Endometrium (tissue), 2 donors: ENCODE data around the gene MCF2L.
"Not testable (repeated sequence)": the region's sequence is repeated elsewhere in the genome, so short reads cannot be mapped to it uniquely, and the experiment has no call there.

Experiments used
- FAIRE-seq: peaks from 2 replicates; lab custom pipeline; 2012; peaks lifted over from hg19 to GRCh38; lab: Jason Lieb, UNC
- donor health status: control.
- donor health status: control.

Gene MCF2L

GRCh38 chr13:113049981-113050380 lies 81.0 kb downstream of the MCF2L start:
- FAIRE-seq: no peak

GRCh38 chr13:113050734-113051431 lies 81.9 kb downstream of the MCF2L start:
- no peak for FAIRE-seq

GRCh38 chr13:113051641-113052040 lies 82.6 kb downstream of the MCF2L start:
- FAIRE-seq: no peak

- FAIRE-seq: no peak
Observed at GRCh38 chr13:113052206-113052605, 83.2 kb downstream of the MCF2L start.

- no peak for FAIRE-seq
Observed at GRCh38 chr13:113052971-113053370, 84.0 kb downstream of the MCF2L start.

GRCh38 chr13:113053376-113053775 lies 84.4 kb downstream of the MCF2L start:
- FAIRE-seq: no peak

- FAIRE-seq: no peak
Observed at GRCh38 chr13:113053801-113054604, 85.0 kb downstream of the MCF2L start.

GRCh38 chr13:113057084-113057483 lies 88.1 kb downstream of the MCF2L start:
- FAIRE-seq: no peak

GRCh38 chr13:113057559-113057958 lies 88.5 kb downstream of the MCF2L start:
- not testable (repeated sequence) for FAIRE-seq

GRCh38 chr13:113058129-113058987 lies 89.3 kb downstream of the MCF2L start:
- FAIRE-seq: no peak

GRCh38 chr13:113058988-113059850 lies 90.2 kb downstream of the MCF2L start:
- no peak for FAIRE-seq

GRCh38 chr13:113059891-113060290 lies 90.9 kb downstream of the MCF2L start:
- no peak for FAIRE-seq

- no peak for FAIRE-seq
Observed at GRCh38 chr13:113060557-113061270, 91.7 kb downstream of the MCF2L start.

- no peak for FAIRE-seq
Observed at GRCh38 chr13:113061271-113061625, 92.2 kb downstream of the MCF2L start.

- FAIRE-seq: no peak
Observed at GRCh38 chr13:113061796-113062425, 92.9 kb downstream of the MCF2L start.

GRCh38 chr13:113062691-113063090 lies 93.7 kb downstream of the MCF2L start:
- FAIRE-seq: no peak

GRCh38 chr13:113063091-113063491 lies 94.1 kb downstream of the MCF2L start:
- FAIRE-seq: no peak

GRCh38 chr13:113064000-113064533 lies 95.1 kb downstream of the MCF2L start:
- FAIRE-seq: no peak

- FAIRE-seq: no peak
Observed at GRCh38 chr13:113064534-113065405, 95.8 kb downstream of the MCF2L start.
